Heart left ventricle (tissue), 16 donors: ENCODE measurements around the gene SLX1A. TPM values are rescaled to one million over a fixed set of nuclear protein-coding genes. Genes with fewer than 3 reads are reported as not detected.
A peak's percentile ranks its signal among the peaks of the same experiment; 100 is the strongest.
"Not testable (repeated sequence)": the region's sequence is repeated elsewhere in the genome, so short reads cannot be mapped to it uniquely, and the experiment has no call there.

ENCODE experiments used
- ATAC-seq, 4 donors: fragments of 200-7000 bp; cut with Tn5 transposase; one replicate each; pipeline ENCODE4 v1.9.1; 2020 to 2022; ENCODE audit warnings: moderate library complexity in 4 of 4, mild to moderate bottlenecking in 3 of 4, moderate number of reproducible peaks in 1 of 4
- DNase-seq, 5 donors: peaks; one replicate each; pipeline ENCODE4 v3.0.0-alpha.2; 2020
- H3K27ac ChIP-seq, 12 donors: fragments of 200-600 bp; sonication (generic) in 4 of 12; one replicate each; pipeline versions ENCODE4 v1.5.0 to v1.8.0; 2016 to 2022; ENCODE audit warnings: mild to moderate bottlenecking in 2 of 12
- H3K27me3 ChIP-seq, 9 donors: fragments of 200-600 bp; sonication (generic) in 2 of 9; one replicate each; pipeline versions ENCODE4 v1.5.1 to v1.8.0; 2016 to 2022; ENCODE audit warnings: mild to moderate bottlenecking in 3 of 9
- H3K36me3 ChIP-seq, 9 donors: fragments of 200-600 bp; sonication (generic) in 2 of 9; one replicate each; pipeline versions ENCODE4 v1.5.0 to v1.8.0; 2018 to 2022; ENCODE audit warnings: mild to moderate bottlenecking in 2 of 9
- H3K4me1 ChIP-seq, 12 donors: fragments of 200-600 bp; sonication (generic) in 4 of 12; one replicate each; pipeline versions ENCODE4 v1.5.0 to v1.8.0; 2016 to 2022; ENCODE audit warnings: mild to moderate bottlenecking in 3 of 12
- H3K4me3 ChIP-seq, 12 donors: fragments of 200-600 bp; sonication (generic) in 4 of 12; one replicate each; pipeline versions ENCODE4 v1.5.0 to v1.8.0; 2017 to 2022; ENCODE audit warnings: mild to moderate bottlenecking in 9 of 12, moderate library complexity in 4 of 12
- H3K9me3 ChIP-seq, 12 donors: fragments of 200-600 bp; sonication (generic) in 4 of 12; one replicate each; pipeline versions ENCODE4 v1.5.0 to v1.8.0; 2016 to 2022; ENCODE audit warnings: mild to moderate bottlenecking in 1 of 12
- POLR2A ChIP-seq, 2 donors: fragments of 450-650 bp; IDR thresholded peaks; one replicate each; pipeline ENCODE4 v1.6.1; 2017; ENCODE audit warnings: antibody characterized with exemption in 2 of 2, mild to moderate bottlenecking in 2 of 2, moderate library complexity in 2 of 2
- WGBS, 4 donors: extraction: QIAGEN DNeasy Blood & Tissue Kit in 2 of 4; methylation state at CpG; one replicate each; pipeline versions ENCODE4 v1.1.5 to v1.1.7; 2013 to 2018; 5-methylcytosine and 5-hydroxymethylcytosine counted together
- intact Hi-C, 10 donors: fragments of 100-400 bp; cut with DNase I; formaldehyde crosslinking; loops; one replicate each; pipeline versions ENCODE4 v1.11.1 to v1.14.2; 2022
- polyA plus RNA-seq, 2 donors: library from polyadenylated mRNA; stranded (reverse); fragments of 200-250 nt; gene quantifications; one replicate each; pipeline ENCODE4 v1.2.3, GENCODE V29; 2013
- total RNA-seq, 9 donors: library from RNA; depleted of rRNA in 2 of 9; stranded (reverse); fragments of >200 nt in 2 of 9; fragmentation: NEBNext Ultra II Directional in 3 of 9; extraction: Animal tissue kit (Norgen Biotek cat#: 25700) in 3 of 9; gene quantifications; one replicate each; pipeline versions ENCODE4 v1.1.0 to v1.2.4, GENCODE V29; 2016 to 2023
- TF ChIP-seq, protein P1 (sequence below), 12 donors: fragments of 200-600 bp; sonication (generic) in 4 of 12; IDR thresholded peaks; one replicate each; pipeline versions ENCODE4 v1.5.0 to v1.8.0; 2018 to 2022; ENCODE audit warnings: antibody characterized with exemption in 12 of 12, mild to moderate bottlenecking in 5 of 12
- donor health status: ischemic (EF 13 %, LVEDD 7.1; RV severe dilation, severe dysfunction).
- donor health status: healthy with polysubstance abuse.
- donor health status: DM: no; HTN: yes; CAD: no.
- donor health status: DM: no; HTN: no; CAD: no.
- donor health status: ischemic (EF 25% LVEDD 6.9; RV normal size, moderate dysfunction).
- donor health status: ischemic (EF 25% LVEDD 5.7; RV mildly dilated, moderate dysfunction).
- donor health status: healthy.
- donor health status: DM: yes; HTN: yes; CAD: no.
- donor health status: ischemic (EF 35%, LVEDD 5.7; RV mildly dilated, moderate dysfunction).
- donor health status: nonischemic (EF 11% LVEDD 7.7; RV severe dilation, severe dysfunction).
- donor health status: DM: yes; HTN: yes; CAD: no.
- donor health status: PGD.
- donor health status: ischemic (EF 29% LVEDD 5.4; RV normal size, mild dysfunction).
- donor health status: nonischemic (EF 23%, LVEDD 6.1; RV moderate dilation, normal function).

The SLX1A gene
- total and polyA plus RNA-seq, 11 donors = 8.2 to 32.2 (median 25.6) TPM

DNA sequence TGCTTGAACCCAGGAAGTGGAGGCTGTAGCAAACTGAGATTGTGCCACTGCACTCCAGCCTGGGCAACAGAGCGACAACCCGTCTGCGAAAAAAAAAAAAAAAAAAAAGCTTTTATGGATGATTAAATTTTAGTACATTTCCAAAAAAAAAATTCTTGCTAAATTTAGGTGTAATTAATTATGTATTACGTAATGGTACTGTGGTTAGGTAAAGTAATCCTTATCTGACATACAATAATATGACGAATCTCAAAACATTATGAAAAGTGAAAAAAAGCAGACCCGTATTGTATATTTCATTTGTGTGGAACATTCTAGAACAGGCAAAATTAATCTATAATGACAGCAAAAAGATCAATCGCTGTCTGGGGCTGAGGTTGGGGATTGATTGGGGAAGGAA is 20.6 kb upstream of the SLX1A start:
- no peak overlapping the region for H3K27ac ChIP-seq
- intact Hi-C loops = no loop called here
- TF ChIP-seq POLR2A (IDR thresholded peaks at IDR 0.05) = no peak
- TF ChIP-seq, protein P1, sequence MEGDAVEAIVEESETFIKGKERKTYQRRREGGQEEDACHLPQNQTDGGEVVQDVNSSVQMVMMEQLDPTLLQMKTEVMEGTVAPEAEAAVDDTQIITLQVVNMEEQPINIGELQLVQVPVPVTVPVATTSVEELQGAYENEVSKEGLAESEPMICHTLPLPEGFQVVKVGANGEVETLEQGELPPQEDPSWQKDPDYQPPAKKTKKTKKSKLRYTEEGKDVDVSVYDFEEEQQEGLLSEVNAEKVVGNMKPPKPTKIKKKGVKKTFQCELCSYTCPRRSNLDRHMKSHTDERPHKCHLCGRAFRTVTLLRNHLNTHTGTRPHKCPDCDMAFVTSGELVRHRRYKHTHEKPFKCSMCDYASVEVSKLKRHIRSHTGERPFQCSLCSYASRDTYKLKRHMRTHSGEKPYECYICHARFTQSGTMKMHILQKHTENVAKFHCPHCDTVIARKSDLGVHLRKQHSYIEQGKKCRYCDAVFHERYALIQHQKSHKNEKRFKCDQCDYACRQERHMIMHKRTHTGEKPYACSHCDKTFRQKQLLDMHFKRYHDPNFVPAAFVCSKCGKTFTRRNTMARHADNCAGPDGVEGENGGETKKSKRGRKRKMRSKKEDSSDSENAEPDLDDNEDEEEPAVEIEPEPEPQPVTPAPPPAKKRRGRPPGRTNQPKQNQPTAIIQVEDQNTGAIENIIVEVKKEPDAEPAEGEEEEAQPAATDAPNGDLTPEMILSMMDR (IDR thresholded peaks at IDR 0.05) = no peak
- H3K27me3 ChIP-seq = no peaks in the 10 kb centered on the region
- no peaks in the 10 kb centered on the region for H3K36me3 ChIP-seq
- no peak overlapping the region for H3K4me3 ChIP-seq
- no peak for ATAC-seq
- DNase-seq = no peak
- H3K4me1 ChIP-seq = no peaks in the 10 kb centered on the region
- WGBS, 4 donors = 89 to 92% (median 91%) methylated on average over 7 of the region's 7 CpGs
- H3K9me3 ChIP-seq = no peaks in the 10 kb centered on the region

DNA sequence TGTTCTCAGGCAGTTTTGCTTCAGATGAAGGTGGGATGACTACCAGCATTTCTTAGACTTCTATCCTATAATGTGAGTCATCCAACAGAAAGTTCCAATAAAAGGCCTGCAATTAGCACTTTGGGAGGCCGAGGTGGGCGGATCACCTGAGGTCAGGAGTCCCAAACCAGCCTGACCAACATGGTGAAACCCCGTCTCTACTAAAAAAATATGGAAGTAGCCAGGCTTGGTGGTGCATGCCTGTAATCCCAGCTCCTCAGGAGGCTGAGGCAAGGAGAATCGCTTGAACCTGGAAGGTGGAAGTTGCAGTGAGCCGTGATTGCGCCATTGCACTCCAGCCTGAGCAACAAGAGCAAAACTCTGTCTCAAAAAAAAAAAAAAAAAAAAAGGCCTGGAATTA is 16.8 kb upstream of the SLX1A start:
- intact Hi-C loops, H3K4me1 ChIP-seq, H3K36me3 ChIP-seq, H3K27ac ChIP-seq, H3K9me3 ChIP-seq, ATAC-seq, H3K4me3 ChIP-seq, H3K27me3 ChIP-seq, DNase-seq: not testable (repeated sequence)
- 86 to 94% (median 90%) methylated on average over 6 of the region's 6 CpGs for WGBS, 4 donors

DNA sequence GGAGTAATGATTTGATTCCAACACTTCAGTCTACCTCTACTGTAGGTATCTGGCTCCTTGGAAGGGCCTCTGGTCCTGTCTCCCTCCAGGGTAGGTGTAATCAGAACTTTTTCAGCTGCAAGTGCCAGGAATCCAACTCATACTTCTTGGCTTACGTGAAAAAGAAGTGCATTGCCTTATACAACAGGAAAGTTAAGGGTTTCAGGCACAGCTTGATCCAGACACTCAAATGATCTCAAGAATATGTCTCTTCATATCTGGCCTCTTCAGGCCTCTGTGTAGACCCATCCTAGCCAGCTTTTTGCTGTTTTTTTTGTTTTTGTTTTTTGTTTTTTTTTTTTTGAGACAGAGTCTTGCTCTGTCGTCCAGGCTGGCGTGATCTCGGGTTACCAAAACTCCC is 14.5 kb upstream of the SLX1A start:
- Histone ChIP-seq H3K4me1 (peaks cover 0 to 13% (median 5%) of the 10 kb centered on the region in 12 donors), H3K36me3 (no peaks in the 10 kb centered on the region), H3K27me3 (no peaks in the 10 kb centered on the region), H3K27ac (no peak overlapping the region), H3K4me3 (no peak overlapping the region), H3K9me3 (no peaks in the 10 kb centered on the region)
- DNase-seq (peak in 1 of 5 donors; percentile 2), ATAC-seq (no peak)
- WGBS, 4 donors = 93 to 97% (median 95%) methylated on average over 4 of the region's 4 CpGs
- TF ChIP-seq, protein P1 (IDR thresholded peaks at IDR 0.05) = no peak
- no peak for TF ChIP-seq POLR2A (IDR thresholded peaks at IDR 0.05)
- intact Hi-C loops = no loop called here

DNA sequence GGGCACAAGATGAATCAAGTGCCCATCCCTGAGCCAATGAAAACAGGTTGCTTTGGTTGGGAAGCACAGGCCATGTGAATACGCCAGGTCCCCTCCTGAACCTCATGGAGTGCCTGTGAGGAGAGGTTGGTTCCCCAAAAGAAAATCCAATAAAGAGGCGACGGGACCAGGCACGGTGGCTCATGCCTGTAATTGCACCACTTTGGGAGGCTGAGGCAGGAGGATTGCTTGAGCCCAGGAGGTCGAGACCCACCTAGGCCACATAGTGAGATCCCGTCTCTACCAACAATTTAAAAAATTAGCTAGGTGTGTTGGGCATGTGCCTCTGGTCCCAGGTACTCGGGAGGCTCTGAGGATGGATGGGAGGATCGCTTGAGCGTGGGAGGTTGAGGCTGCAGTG is 13.7 kb upstream of the SLX1A start:
- H3K4me1 ChIP-seq = peaks cover 0 to 17% (median 7%) of the 10 kb centered on the region in 12 donors
- H3K36me3 ChIP-seq = no peaks in the 10 kb centered on the region
- no peaks in the 10 kb centered on the region for H3K9me3 ChIP-seq
- no peak overlapping the region for H3K4me3 ChIP-seq
- TF ChIP-seq POLR2A (IDR thresholded peaks at IDR 0.05) = no peak
- TF ChIP-seq, protein P1 (IDR thresholded peaks at IDR 0.05) = no peak
- no peaks in the 10 kb centered on the region for H3K27me3 ChIP-seq
- ATAC-seq (no peak), DNase-seq (no peak)
- intact Hi-C loops = loop anchor here in 1 of 10 donors (5.0 kb wide), 1 partner anchor 58 kb away; the partner anchor contains the start of gene MAPK3
- 85 to 94% (median 93%) methylated on average over 8 to 9 of the region's 9 CpGs for WGBS, 4 donors
- no peak overlapping the region for H3K27ac ChIP-seq

DNA sequence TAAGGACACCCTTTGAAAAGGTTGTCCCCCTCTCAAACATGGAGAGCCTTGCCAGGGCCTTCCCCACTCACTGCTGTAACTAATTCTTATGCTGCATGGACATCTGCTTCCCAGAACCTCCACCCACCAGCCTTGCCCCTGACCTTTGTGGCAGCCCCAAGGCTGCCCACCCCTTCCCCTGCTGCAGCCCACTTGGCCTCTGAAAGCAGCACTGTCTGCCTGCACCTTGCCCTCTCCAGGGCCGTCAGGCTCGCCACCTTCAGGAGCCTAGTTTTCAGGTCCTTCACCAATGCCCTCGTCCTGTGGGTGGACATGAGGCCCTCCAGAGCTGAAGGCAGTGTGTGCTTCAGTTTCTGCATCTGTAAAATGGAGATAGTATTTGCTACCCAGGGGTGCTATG is 12.9 kb upstream of the SLX1A start:
- Histone ChIP-seq H3K9me3 (no peaks in the 10 kb centered on the region), H3K27ac (no peak overlapping the region), H3K36me3 (no peaks in the 10 kb centered on the region), H3K4me1 (peaks cover 0 to 17% (median 7%) of the 10 kb centered on the region in 12 donors), H3K27me3 (no peaks in the 10 kb centered on the region), H3K4me3 (no peak overlapping the region)
- no peak for TF ChIP-seq POLR2A (IDR thresholded peaks at IDR 0.05)
- TF ChIP-seq, protein P1 (IDR thresholded peaks at IDR 0.05) = no peak
- 76 to 85% (median 80%) methylated on average over 3 of the region's 3 CpGs for WGBS, 4 donors
- no peak for DNase-seq
- intact Hi-C loops = loop anchor here in 1 of 10 donors (5.0 kb wide), 1 partner anchor 58 kb away; the partner anchor contains the start of gene MAPK3
- no peak for ATAC-seq
